22Rv1 (cell line): ENCODE data around the gene CCL28.

Source experiments
- ZFX ChIP-seq: fragments of 450-650 bp; IDR thresholded peaks from 2 replicates; pipeline ENCODE4 v1.6.1; 2017; ENCODE audit warnings: antibody characterized with exemption, borderline replicate concordance
- TF ChIP-seq, protein P1 (sequence below): fragments of 450-650 bp; IDR thresholded peaks from 2 replicates; pipeline ENCODE4 v1.5.1; 2017; ENCODE audit warnings: mild to moderate bottlenecking

- TF ChIP-seq, protein P1, sequence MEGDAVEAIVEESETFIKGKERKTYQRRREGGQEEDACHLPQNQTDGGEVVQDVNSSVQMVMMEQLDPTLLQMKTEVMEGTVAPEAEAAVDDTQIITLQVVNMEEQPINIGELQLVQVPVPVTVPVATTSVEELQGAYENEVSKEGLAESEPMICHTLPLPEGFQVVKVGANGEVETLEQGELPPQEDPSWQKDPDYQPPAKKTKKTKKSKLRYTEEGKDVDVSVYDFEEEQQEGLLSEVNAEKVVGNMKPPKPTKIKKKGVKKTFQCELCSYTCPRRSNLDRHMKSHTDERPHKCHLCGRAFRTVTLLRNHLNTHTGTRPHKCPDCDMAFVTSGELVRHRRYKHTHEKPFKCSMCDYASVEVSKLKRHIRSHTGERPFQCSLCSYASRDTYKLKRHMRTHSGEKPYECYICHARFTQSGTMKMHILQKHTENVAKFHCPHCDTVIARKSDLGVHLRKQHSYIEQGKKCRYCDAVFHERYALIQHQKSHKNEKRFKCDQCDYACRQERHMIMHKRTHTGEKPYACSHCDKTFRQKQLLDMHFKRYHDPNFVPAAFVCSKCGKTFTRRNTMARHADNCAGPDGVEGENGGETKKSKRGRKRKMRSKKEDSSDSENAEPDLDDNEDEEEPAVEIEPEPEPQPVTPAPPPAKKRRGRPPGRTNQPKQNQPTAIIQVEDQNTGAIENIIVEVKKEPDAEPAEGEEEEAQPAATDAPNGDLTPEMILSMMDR, result no peak
- TF ChIP-seq ZFX, result no peak
Observed at GRCh38 chr5:43348861-43349363, 63.3 kb downstream of the CCL28 start.
